ENCODE results near the gene SPECC1.

- TF ChIP-seq POLR2A (IDR thresholded peaks at IDR 0.05) (no peak), CTCF (IDR thresholded peaks at IDR 0.05) (no peak)
Measured at GRCh38 chr17:20073055-20073979, 64.2 kb downstream of the SPECC1 start.

All from right lobe of liver (tissue), 4 donors.